ENCODE measurements around the gene MICA.
"Not testable (repeated sequence)": the region's sequence is repeated elsewhere in the genome, so short reads cannot be mapped to it uniquely, and the experiment has no call there.

The MICA gene

DNA sequence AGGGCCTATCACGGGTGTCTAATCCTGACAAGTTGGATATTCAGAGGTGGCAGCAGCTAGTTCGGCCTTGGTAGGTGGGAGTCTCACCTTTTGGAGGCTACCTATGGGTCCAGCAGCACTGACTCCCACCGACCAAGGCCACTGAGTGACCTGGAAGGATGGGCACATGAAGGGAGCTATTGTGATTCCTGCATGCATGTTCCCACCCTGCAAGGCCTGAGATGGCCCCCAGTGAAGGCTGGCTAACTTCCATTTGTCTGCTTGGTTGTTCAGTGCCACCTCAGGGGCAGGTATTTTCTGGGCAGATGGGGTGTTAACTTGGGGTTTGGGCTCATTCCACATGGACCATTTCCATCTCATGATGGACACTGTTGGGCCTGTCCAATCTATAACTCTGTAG lies 18.4 kb upstream of the MICA start:
- no peak for DNase-seq

DNA sequence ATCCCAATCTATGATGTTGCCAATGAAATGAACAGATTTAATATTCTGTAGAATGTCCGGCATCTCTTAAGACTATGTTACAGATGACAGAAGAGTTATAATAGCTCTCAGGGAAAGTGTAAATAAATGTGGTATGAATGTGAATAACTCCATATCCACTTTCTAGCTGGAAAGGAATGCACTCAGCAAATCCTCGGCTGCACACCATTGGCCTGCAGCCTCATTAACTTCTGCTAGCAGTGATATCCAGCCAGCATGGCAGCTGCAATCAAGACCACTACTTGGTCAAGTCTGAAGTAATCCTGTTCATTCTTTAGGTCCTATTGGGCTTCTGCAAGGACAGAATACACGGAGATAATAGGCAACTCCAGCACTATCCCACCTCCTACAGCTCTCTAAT lies 17.3 kb upstream of the MICA start:
- no peak for DNase-seq

DNA sequence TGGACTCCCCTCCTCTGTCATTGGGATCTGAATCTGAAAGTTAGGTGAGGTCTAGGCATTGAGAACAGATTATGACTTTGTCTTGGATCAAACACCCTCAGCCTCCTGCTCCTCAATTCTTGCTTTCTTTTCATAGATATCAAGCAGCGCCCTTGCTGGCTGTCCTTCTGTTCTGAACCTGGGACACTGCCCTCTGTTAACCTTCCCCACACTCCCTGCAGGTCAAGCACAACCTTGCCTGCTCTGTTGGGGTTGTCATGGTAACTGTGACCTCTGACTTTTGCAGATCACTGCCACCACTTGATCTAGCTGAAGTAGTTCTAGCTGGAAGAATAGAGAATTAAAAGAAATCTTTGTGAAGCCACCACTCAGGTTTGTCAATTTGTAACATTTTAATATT lies 16.4 kb upstream of the MICA start:
- no peak for DNase-seq

DNA sequence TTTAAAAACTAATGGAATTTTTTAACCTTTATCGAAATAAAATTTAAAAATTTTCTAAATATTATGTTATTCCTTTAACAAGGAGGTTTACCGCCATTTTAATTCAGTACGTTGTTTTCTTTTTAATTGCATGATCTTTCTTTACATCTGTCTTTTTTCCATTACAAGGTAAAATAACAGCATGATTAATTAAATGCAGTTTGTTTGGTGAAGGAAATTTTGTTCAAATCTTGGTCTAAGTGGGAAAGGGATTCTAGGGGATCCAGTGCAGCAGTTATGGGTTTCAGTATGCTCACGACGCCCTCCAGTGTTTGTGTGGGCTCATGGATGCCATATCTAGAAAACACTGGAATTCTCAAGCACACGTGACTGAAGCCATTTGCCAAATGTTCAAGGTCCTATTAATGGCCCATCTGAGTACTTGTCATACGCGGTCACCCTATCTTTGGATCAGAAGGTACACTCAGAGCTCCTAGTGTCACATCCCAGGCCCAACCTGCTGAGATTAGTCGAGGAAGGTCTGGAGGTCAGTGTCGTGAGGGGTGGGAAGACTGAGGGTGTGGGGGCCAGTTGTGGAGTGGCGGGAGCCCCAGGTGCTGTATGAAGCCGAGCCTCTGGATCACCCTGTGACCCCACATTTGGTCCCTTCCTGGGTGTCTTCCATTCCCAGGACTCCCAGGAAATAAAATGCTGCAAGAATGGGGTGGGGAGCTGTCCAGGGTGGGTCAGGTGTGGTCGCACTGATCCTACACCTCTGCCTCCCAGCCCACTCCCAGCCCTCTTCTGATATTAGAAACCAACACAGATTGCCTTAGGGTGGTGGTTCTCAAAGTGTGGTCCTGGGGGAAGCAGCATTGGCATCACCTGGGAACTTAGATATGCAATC lies 14.2 kb upstream of the MICA start:
- DNase-seq = not testable (repeated sequence)

DNA sequence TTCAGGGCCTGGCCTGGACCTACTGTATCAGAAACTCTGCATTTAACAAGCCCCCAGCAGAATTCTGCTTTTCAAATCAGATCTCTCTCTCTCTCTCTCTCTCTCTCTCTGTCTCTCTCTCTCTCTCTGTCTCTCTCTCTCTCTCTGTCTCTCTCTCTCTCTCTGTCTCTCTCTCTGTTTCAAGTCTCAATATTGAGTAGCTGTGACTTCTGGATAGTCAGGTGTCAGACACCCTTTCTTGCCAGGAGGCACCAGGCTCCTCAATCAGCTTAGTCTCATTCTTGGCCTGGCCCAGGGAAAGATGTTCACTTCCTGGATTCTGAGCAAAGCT lies 13.6 kb upstream of the MICA start:
- not testable (repeated sequence) for DNase-seq

DNA sequence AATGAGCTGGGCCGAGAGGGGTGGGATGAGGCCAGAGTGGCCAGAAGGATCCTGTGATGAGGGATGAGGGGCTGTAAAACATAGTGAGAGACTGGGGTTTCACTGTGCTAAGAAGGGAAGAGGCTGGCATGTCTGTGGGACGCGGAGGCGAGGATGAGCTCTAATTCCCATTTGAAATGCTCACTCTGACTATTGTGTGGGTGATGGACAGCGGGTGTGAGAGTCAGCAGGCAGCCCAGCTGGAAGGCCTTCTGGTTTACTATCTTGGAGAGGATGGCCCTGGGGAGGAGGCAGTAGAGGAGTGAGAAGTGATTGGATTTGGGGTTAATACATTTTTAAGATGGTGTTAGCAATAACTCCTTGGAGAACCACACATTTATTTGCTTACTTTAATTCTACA lies 9.5 kb upstream of the MICA start:
- DNase-seq = no peak

DNA sequence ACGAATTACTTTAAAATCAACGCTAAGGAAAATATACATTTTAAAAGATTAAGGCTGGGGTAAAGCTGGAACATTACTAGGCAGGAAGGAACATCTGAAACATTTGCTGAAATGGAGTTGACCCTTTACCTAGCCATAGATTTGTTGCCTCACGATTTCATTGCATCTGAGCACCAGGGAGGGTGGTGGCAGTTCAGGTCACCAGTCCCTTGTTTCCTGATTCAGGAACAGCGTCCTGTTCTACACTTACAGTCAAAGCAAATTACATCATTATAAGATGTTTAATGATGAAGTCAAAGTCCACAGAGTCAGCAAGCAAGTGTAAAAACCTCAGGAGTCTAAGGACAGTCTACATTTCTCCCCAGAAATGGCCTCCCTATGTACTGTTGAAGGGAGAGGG lies 9.0 kb upstream of the MICA start:
- no peak for DNase-seq

DNA sequence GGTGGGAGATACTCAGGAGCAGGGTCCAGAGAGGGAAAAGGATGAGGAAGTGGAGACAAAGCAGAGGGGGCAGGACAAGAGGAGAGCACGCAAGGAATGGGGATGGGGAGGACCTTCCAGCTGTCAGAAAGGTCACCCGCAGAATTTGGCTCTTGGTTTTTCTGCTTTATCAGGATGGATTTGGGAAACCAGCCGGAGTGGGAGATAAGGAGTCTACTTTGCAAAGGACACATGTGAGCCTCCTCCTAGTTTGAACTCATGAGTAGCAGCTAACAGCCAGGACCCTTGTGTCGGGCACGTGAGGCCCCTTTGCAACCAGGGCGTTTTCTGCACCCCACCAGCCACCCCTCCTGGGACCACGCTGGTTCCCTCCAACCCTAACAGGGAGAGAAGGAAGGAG lies 7.6 kb upstream of the MICA start:
- DNase-seq = no peak

DNA sequence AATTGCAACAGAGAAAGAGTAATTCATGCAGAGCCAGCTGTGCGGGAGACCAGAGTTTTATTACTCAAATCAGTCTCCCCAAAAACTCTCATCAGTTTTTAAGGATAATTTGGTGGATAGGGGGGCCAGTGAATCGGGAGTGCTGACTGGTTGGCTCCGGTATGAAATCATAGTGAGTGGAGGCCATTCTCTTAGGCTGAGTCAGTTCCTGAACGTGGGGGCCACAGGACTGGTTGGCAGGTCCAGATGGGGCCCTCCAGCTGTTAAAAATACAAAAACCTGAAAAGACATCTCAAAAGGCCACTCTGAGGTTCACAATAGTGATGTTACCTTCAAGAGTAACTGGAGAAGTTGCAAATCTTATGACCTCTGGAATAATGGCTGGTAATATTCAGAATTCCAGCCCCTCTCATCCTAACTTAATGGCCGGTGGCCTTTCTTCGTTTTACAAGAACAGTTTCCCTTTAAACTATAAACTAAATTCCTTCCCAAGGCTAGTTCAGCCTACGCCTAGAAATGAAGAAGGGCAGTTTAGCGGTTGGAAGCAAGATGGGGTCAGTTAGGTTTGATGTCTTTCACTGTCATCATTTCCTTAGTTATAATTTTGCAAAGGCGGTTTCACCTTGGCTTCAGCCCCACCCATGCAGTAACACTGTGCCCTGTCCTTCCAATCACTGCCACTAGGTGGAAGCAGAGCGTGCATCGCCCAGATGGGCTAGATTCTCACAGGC lies 6.8 kb upstream of the MICA start:
- peak; percentile 78 for DNase-seq

DNA sequence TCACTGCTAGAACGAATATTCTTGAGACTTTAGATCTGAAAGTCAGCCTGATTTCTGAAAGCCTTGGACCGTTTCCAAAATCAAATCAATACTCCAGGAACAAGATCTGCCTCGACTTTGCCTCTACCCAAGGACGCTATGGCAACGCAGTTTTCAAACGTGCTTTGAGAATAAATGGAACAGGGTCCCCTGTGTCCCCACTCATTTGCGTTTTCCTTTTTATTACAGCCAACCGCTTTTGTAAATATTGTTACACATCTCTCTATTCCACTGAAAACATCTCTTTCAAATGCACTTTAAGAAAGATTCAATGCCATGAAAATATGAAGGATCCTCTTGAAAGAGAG lies 6.3 kb upstream of the MICA start:
- DNase-seq = not testable (repeated sequence)

DNA sequence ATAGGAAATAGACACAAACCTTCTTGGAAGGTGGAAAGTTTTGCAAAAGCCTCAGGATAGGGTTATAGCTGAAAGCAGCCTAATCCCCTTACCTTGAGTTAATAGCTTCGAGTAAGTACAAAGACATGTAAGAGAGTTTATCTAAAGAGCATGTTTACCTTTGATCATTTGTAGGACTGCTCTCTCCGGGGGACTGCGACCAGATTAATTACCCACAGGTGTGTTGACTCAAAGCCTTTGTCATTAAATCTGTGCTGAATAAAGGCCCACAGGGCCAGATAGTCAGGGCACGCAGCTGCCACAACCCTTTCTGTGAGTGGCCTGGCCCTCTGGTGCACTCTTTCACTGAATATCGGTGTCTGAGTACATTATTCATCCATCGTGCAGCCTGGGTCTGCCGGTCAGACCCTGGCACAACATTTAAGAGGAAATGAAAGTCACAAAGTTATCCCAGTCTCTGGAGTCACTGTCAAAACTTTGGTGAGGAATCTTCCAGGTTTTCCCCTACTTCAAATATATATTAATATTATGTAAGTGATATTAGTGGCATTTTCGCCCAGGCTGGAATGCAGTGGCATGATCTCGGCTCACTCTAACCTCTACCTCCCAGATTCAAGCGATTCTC lies 5.4 kb upstream of the MICA start:
- no peak for DNase-seq

DNA sequence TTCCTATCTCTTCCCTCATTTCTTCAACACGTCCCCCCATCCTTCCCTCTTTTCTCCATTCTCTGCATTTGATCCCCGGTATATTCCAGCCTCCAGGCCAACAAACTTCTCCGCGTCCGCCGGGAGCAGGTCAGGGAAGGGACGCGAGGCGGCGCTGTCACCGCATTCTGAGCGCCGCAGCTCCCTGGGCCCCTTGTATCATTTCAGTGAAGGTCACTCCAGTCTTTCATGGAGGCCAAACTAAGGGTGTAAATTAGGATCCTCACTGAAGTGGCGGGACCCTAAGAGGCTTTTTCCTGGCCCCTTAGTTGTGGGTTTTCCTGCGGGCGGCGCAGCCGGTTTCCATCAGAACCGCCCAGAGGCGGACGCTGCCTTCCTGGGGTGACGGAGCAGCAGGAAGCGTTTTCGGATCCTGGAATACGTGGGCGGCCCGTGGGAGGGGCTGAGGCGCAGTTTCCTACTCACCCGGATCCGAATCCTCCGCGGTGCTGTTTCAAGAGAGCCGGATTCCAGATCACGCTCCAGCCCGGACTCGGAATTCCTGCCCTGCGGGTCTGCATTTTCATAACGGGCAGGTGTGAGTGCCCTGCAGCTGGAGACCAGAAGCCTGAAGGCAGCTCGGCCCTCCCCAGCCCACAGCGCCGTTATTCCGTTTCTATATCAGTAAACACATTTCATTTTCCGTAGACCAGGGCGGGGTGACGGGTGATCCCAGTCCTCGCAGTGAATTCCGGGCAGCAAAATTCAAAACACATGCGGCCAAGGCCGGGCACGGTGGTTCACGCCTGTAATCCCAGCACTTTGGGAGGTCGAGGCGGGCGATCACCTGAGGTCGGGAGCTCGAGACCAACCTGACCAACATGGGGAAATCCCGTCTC lies 3.6 kb upstream of the MICA start:
- peak; percentile 89 for DNase-seq

DNA sequence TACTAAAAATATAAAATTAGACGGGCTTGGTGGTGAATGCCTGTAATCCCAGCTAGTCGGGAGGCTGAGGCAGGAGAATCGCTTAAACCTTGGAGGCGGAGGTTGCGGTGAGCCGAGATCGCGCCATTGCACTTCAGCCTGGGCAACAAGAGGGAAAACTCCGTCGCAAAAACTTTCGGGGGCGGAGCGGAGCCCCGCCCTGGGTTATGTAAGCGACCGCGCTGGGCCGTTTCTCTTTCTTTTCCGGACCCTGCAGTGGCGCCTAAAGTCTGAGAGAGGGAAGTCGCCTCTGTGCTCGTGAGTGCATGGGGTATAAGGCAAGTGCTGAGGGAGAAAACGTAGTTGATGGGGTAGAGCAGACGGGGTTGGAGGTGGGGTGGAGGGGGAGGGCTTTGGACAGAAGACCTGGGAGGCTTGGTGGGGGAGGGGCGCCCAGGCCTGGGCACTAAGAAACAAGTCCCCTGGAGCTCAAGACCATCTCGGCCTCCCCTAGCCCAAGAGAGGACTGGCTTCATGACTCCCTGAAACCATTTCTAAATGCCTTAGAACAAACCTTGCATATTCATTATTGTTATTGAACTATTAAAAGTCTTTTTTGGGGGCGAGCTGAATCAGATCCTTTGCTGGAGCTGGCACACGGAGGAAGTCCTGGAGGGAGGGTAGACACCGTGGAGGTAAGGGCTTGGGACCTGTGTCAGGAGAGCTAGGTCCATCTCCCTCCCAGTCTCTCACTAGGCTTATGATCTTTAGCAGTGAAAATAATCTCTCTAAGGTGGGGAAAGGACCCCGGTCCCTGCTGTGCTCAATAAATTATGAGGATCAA lies 2.7 kb upstream of the MICA start:
- peak; percentile 47 for DNase-seq

DNA sequence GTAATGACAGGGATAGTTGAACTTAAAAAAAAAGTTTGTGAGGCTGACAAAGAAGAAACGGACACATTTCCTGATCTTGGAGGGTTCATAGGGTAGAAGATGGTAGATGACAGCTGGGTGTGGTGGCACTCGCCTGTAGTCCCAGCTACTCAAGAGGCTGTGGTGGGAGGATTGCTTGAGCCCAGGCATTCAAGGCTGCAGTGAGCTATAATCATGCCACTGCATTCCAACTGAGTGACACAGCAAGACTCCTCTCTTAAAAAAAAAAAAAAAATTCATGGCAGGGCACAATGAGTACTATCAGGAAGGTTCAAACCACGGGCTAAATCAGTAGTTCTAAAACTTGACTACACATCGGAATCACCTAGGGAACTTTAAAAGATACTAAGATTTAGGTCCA lies 2.0 kb upstream of the MICA start:
- DNase-seq = peak; percentile 82

DNA sequence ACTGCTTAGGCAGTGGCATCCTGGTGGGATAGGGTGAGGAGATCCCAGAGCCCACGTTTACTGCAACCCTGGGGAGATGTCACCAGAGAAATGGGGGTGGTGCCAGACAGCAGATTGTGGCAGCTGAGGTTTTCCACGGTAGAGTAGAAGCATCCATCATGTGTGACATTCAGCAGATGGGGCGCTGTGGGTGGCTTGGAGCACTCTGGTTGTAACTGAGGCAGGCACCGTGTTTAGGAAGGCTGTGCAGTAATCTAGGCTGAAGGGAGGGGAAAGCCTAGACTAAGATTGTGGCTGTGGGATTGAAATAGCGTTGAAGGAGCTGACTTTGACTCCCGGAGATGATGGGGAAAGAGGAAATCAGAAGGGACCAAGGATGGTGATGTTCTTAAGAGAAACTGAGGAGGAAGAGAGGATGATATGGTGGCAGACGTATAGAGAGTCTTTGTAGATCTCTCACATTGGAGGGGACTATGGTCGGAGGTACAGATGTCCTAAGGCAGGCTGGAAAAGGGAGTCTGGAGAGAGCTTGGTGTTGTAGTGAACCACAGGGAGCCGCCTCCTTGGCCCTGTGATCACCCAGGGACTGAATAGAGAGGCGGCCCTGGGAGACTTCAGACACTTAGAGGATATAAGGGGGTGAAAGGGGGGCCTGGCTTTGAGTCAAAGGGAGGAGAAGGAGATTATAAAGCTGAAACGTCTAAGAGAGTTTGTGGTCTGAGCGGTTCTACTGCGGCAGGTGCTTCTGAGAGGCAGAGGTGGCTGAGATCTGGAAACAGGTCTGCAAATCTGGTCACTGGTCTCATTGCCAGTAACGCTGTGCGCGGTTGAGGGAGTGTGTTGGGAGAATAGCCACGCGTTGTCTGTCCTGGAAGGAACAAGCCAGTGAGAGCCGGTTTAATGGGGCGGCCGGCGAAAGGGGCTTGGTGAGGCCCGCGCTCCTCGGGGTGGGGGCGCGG lies 792 bp upstream of the MICA start:
- no peak for DNase-seq

DNA sequence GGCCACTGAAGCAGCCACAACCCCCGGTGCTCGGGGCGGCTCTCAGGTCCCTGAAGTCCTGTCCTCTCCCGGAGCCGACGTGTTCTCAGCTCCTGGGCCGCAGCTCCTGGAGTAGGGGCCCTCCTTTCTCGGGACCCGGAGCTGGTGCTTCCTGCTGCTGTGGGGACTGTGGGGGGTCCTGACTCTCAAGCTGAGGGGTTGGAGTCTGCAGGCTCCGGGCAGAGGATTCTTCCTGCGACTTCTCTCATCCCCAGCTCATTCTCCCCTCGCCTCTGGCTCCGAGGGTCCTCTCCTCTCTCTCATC lies 618 bp downstream of the MICA start:
- not testable (repeated sequence) for DNase-seq

DNA sequence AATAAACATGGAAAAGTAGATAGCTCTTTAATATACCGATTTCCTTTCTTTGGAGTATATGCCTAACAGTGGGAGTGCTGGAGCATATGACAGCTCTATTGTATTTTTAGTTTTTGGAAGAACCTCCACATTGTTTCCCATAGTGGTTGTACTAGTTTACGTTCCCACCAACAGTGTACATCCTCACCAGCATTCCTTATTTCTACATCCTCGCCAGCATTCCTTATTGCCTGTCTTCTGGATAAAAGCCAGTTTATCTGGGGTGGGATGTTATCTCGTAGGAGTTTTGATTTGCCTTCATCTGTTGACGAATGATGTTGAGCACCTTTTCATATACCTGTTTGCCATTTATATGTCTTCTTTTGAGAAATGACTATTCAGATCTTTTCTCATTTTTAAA lies 2.6 kb downstream of the MICA start:
- peak; percentile 28 for DNase-seq

DNA sequence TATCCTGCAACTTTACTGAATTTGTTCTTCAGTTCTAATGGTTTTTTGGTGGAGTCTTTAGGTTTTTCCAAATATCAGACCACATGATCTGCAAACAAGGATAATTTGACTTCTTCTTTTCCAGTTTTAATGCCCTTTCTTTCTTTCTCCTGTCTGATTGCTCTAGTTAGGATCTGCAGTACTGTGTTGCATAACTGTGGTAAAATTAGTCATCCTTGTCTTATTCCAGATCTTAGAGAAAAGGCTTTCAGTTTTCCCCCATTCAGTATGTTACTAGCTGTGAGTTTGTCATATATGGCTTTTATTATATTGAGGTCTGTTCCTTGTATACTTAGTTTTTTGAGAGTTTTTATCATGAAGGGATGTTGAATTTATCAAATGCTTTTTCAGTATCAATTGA lies 4.3 kb downstream of the MICA start:
- DNase-seq = peak; percentile 80

DNA sequence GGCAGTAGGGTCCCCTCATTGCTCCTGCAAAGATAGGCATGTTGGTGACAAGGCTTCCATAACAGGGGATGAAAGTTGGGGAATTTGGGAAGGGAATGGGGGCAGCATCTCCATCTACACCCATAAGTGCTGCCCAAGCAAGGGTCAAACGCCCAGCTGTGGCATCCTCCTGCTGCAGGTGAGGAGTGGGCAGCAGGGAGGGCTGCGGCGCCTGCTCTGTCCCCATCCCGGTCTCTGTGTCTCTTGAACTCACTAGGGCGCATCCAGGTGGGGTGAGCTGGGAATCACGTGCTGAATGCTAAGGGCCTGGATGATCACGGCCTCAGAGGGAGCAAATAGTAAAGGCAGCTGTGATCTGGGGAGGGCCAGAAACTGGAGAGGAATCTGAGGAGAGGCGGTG lies 9.1 kb downstream of the MICA start:
- no peak for DNase-seq

DNA sequence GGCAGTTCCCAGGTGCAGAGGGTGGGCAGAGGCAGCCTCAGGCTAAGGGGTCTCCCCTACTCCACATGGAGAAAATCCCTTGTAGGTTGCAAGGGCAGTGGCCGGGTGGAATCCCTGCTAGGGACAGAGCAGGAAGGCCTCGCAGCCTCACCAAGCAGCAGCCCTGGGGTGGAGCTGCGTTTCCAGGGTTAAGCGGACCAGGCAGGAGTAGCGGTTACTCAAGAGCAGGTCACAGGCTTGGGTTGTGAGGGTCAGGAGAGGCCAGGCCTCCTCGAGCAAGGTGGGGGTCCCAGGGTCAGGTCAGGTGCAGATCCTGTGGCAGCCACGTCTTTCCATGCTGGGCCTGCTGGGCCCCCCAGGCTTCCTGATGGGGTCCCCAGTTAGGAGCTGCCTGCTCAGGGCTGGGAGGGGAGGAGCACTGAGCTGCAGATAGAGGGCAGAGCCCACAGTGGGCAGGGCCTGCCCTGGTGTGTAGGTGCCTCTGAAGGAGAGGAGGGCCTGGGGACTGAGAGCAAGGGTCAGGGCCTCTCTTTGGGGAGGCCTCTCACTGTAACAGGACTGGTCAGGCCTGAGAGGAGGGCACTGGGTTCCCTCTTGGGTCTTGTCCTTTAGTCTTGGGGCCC lies 10.9 kb downstream of the MICA start:
- not testable (repeated sequence) for DNase-seq

DNA sequence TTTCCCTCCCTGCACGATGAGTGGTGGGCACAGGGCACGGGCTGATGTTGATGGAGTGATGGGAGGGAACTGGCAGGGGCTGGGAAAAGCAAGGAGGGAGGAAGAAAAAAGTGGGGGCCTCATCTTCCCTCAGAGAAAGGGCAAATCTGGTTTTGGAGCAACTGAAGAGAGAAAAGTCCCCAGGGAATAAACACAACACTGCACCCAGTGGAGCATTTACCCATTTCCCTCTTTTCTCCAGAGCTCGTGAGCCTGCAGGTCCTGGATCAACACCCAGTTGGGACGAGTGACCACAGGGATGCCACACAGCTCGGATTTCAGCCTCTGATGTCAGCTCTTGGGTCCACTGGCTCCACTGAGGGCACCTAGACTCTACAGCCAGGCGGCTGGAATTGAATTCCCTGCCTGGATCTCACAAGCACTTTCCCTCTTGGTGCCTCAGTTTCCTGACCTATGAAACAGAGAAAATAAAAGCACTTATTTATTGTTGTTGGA lies 11.4 kb downstream of the MICA start:
- DNase-seq = no peak
